Upper lobe of left lung (tissue), 4 donors: Measurements from ENCODE around the gene CDC16.

ENCODE experiments used
- CTCF ChIP-seq, 6 experiments: fragments of 450-650 bp in 4 of 6; fragments of 200-600 bp in 2 of 6; sonication (generic) in 2 of 6; IDR thresholded peaks; one replicate each; pipeline ENCODE4 v1.5.1; 2016 to 2019; ENCODE audit warnings: antibody characterized with exemption in 6 of 6
- POLR2AphosphoS5 ChIP-seq, 2 donors: sonication (generic); formaldehyde crosslinking; IDR thresholded peaks; one replicate each; pipeline ENCODE4 v1.5.1; 2017; ENCODE audit warnings: antibody characterized with exemption in 2 of 2

- no peak for TF ChIP-seq CTCF (IDR thresholded peaks at IDR 0.05)
- no peak for TF ChIP-seq POLR2AphosphoS5 (IDR thresholded peaks at IDR 0.05)
Measured at GRCh38 chr13:114219392-114219791, 15.3 kb upstream of the CDC16 start.
